GM12878 (cell line): ENCODE measurements around the gene SMPDL3A.

Source experiments
- CBX5 ChIP-seq: sonication (generic); IDR thresholded peaks from 2 replicates; pipeline ENCODE4 v1.6.1; 2016; ENCODE audit warnings: low read depth, moderate library complexity, mild to moderate bottlenecking, inconsistent platforms
- CEBPB ChIP-seq, 2 experiments: fragments of 150-350 bp in 1 of 2; IDR thresholded peaks; 2 replicates each; pipeline ENCODE4 v1.6.1; 2012 to 2014; ENCODE audit warnings: low read depth in 2 of 2, low read length in 2 of 2, borderline replicate concordance in 1 of 2, inconsistent platforms in 1 of 2
- CHD2 ChIP-seq: IDR thresholded peaks from 2 replicates; pipeline ENCODE4 v1.6.1; 2011; ENCODE audit warnings: low read depth, low read length, improper control_type of control experiment, borderline replicate concordance
- MXI1 ChIP-seq: fragments of 150-350 bp; IDR thresholded peaks from 2 replicates; pipeline ENCODE4 v1.6.1; 2011; ENCODE audit warnings: low read depth, mild to moderate bottlenecking, inconsistent platforms, low read length, improper control_type of control experiment
- MYB ChIP-seq: fragments of 150-350 bp; IDR thresholded peaks from 2 replicates; pipeline ENCODE4 v1.6.1; 2014; ENCODE audit warnings: mild to moderate bottlenecking, low read depth, low read length, borderline replicate concordance
- NFIC ChIP-seq: IDR thresholded peaks from 2 replicates; pipeline ENCODE4 v1.6.1; 2012; ENCODE audit warnings: low read depth, mild to moderate bottlenecking, inconsistent platforms, low read length, moderate library complexity
- RAD51 ChIP-seq: fragments of 450-650 bp; IDR thresholded peaks from 2 replicates; pipeline ENCODE4 v1.6.1; 2016; ENCODE audit warnings: moderate library complexity, mild to moderate bottlenecking, inconsistent platforms
- SREBF2 ChIP-seq: IDR thresholded peaks from 2 replicates; pipeline ENCODE4 v1.6.1; 2012; ENCODE audit warnings: mild to moderate bottlenecking, low read length
- SUZ12 ChIP-seq: fragments of 200-600 bp; sonication (generic); IDR thresholded peaks from one replicate; pipeline ENCODE4 v1.6.1; 2018; ENCODE audit warnings: antibody characterized with exemption, mild to moderate bottlenecking; ENCODE audit not compliant: unreplicated experiment
- YBX1 ChIP-seq: fragments of 450-650 bp; IDR thresholded peaks from 2 replicates; pipeline ENCODE4 v1.6.1; 2016; ENCODE audit warnings: antibody characterized with exemption
- TF ChIP-seq, protein P1 (sequence below), 3 experiments: IDR thresholded peaks in 2 of 3; conservative IDR thresholded peaks in 1 of 3; 2 replicates each; pipeline ENCODE4 v1.5.1; 2011; ENCODE audit warnings: low read depth in 3 of 3, low read length in 3 of 3, mild to moderate bottlenecking in 3 of 3, control low read depth in 2 of 3, moderate library complexity in 2 of 3, inconsistent platforms in 1 of 3, mixed read lengths in 1 of 3; ENCODE audit not compliant: control insufficient read depth in 2 of 3, insufficient read depth in 1 of 3; ENCODE audit errors: extremely low read depth in 1 of 3
- TF ChIP-seq, protein P2 (sequence below): IDR thresholded peaks from 2 replicates; pipeline ENCODE4 v1.6.1; 2012; ENCODE audit warnings: mild to moderate bottlenecking, low read depth, low read length
- TF ChIP-seq, protein P3 (sequence below): IDR thresholded peaks from 2 replicates; pipeline ENCODE4 v1.6.1; 2011; ENCODE audit warnings: borderline replicate concordance, low read depth, mild to moderate bottlenecking, moderate library complexity, low read length; ENCODE audit not compliant: insufficient read depth, poor library complexity, severe bottlenecking
- TF ChIP-seq, protein P4 (sequence below): IDR thresholded peaks from 2 replicates; pipeline ENCODE4 v1.6.1; 2011; ENCODE audit warnings: low read depth, mild to moderate bottlenecking, low read length, moderate library complexity, borderline replicate concordance; ENCODE audit errors: extremely low read depth

DNA sequence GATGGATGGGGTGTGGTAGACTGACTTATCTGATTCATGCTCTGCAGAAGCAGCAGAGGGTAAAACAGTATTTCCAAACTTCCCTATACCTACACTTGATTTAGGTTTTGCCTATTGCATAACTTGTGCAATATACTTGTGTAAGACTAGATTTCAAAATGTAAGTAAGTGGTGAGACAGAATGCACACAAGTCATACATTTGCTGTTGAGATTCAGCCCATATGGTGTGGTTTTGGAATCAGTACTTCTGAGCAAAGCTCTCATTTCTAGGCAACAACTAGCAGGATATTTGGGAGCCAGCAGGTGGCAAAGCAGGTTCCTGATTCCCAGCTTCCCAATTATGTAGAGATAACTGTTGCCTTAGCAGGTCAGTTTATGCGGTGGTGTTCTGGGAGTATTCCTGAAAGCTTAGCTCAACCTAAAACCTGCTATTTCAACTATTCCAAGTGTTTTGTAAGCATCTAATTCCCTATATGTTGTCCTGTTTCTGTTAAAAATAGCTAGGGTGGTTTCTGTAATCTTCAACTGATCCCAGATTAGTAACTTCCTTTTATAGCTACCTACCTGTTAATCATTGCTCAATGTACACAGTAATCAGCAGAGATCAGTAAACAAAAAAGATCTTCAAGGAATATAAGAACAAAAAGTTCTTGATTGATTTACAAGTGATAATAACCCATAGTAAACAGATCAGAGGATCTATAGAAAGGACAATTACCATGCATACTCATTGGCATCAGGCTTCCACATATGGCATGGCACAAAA, 18.0 kb upstream of the SMPDL3A start:
- TF ChIP-seq, protein P1, sequence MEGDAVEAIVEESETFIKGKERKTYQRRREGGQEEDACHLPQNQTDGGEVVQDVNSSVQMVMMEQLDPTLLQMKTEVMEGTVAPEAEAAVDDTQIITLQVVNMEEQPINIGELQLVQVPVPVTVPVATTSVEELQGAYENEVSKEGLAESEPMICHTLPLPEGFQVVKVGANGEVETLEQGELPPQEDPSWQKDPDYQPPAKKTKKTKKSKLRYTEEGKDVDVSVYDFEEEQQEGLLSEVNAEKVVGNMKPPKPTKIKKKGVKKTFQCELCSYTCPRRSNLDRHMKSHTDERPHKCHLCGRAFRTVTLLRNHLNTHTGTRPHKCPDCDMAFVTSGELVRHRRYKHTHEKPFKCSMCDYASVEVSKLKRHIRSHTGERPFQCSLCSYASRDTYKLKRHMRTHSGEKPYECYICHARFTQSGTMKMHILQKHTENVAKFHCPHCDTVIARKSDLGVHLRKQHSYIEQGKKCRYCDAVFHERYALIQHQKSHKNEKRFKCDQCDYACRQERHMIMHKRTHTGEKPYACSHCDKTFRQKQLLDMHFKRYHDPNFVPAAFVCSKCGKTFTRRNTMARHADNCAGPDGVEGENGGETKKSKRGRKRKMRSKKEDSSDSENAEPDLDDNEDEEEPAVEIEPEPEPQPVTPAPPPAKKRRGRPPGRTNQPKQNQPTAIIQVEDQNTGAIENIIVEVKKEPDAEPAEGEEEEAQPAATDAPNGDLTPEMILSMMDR (IDR thresholded peaks at IDR 0.05 in 2 of 3, conservative IDR thresholded peaks at IDR 0.05 in 1 of 3; ENCODE audit: control insufficient read depth in 2 of 3, extremely low read depth in 1 of 3, insufficient read depth in 1 of 3, low read depth in 3 of 3, low read length in 3 of 3): no peak
- TF ChIP-seq RAD51 (no peak), CHD2 (no peak), MYB (no peak), NFIC (no peak), MXI1 (no peak), YBX1 (no peak), CEBPB (IDR thresholded peaks at IDR 0.05; ENCODE audit: borderline replicate concordance in 1 of 2, low read depth in 2 of 2, low read length in 2 of 2) (no peak), CBX5 (no peak), SUZ12 (no peak), SREBF2 (no peak)
- TF ChIP-seq, protein P2, sequence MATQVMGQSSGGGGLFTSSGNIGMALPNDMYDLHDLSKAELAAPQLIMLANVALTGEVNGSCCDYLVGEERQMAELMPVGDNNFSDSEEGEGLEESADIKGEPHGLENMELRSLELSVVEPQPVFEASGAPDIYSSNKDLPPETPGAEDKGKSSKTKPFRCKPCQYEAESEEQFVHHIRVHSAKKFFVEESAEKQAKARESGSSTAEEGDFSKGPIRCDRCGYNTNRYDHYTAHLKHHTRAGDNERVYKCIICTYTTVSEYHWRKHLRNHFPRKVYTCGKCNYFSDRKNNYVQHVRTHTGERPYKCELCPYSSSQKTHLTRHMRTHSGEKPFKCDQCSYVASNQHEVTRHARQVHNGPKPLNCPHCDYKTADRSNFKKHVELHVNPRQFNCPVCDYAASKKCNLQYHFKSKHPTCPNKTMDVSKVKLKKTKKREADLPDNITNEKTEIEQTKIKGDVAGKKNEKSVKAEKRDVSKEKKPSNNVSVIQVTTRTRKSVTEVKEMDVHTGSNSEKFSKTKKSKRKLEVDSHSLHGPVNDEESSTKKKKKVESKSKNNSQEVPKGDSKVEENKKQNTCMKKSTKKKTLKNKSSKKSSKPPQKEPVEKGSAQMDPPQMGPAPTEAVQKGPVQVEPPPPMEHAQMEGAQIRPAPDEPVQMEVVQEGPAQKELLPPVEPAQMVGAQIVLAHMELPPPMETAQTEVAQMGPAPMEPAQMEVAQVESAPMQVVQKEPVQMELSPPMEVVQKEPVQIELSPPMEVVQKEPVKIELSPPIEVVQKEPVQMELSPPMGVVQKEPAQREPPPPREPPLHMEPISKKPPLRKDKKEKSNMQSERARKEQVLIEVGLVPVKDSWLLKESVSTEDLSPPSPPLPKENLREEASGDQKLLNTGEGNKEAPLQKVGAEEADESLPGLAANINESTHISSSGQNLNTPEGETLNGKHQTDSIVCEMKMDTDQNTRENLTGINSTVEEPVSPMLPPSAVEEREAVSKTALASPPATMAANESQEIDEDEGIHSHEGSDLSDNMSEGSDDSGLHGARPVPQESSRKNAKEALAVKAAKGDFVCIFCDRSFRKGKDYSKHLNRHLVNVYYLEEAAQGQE: no peak
- TF ChIP-seq, protein P3, sequence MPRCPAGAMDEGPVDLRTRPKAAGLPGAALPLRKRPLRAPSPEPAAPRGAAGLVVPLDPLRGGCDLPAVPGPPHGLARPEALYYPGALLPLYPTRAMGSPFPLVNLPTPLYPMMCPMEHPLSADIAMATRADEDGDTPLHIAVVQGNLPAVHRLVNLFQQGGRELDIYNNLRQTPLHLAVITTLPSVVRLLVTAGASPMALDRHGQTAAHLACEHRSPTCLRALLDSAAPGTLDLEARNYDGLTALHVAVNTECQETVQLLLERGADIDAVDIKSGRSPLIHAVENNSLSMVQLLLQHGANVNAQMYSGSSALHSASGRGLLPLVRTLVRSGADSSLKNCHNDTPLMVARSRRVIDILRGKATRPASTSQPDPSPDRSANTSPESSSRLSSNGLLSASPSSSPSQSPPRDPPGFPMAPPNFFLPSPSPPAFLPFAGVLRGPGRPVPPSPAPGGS: no peak
- TF ChIP-seq, protein P4, sequence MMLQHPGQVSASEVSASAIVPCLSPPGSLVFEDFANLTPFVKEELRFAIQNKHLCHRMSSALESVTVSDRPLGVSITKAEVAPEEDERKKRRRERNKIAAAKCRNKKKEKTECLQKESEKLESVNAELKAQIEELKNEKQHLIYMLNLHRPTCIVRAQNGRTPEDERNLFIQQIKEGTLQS: no peak
